ENCODE data around the gene PKD2L2.
A peak's percentile ranks its signal among the peaks of the same experiment; 100 is the strongest.
"Not testable (repeated sequence)": the region's sequence is repeated elsewhere in the genome, so short reads cannot be mapped to it uniquely, and the experiment has no call there.

PKD2L2 gene

GRCh38 chr5:137888863-137889759 lies at the start of gene PKD2L2:
Gene PKD2L2, plus strand, starts transcription at chr5:137889457. Its CDS starts 35 bp downstream, at chr5:137889492.
- DNase-seq: peak; percentile 88 to 91

GRCh38 chr5:137842296-137842695 lies 47.0 kb upstream of the PKD2L2 start:
- DNase-seq: no peak

GRCh38 chr5:137843676-137844299 lies 45.5 kb upstream of the PKD2L2 start:
- DNase-seq: no peak

- no peak for DNase-seq
Measured at GRCh38 chr5:137845472-137845871, 43.8 kb upstream of the PKD2L2 start.

GRCh38 chr5:137847687-137848086 lies 41.6 kb upstream of the PKD2L2 start:
- no peak for DNase-seq

- not testable (repeated sequence) for DNase-seq
Measured at GRCh38 chr5:137853165-137853564, 36.1 kb upstream of the PKD2L2 start.

GRCh38 chr5:137856201-137856600 lies 33.1 kb upstream of the PKD2L2 start:
- no peak for DNase-seq

GRCh38 chr5:137856916-137857862 lies 32.1 kb upstream of the PKD2L2 start:
- DNase-seq: no peak

GRCh38 chr5:137858223-137858916 lies 30.9 kb upstream of the PKD2L2 start:
- no peak for DNase-seq

- DNase-seq: no peak
Measured at GRCh38 chr5:137858954-137859353, 30.3 kb upstream of the PKD2L2 start.

GRCh38 chr5:137862251-137862650 lies 27.0 kb upstream of the PKD2L2 start:
- no peak for DNase-seq

- DNase-seq: not testable (repeated sequence)
Measured at GRCh38 chr5:137863653-137864052, 25.6 kb upstream of the PKD2L2 start.

- no peak for DNase-seq
Measured at GRCh38 chr5:137866541-137867388, 22.5 kb upstream of the PKD2L2 start.

GRCh38 chr5:137867664-137868063 lies 21.6 kb upstream of the PKD2L2 start, which contains the start of gene MYOT:
Gene MYOT, plus strand, starts transcription at chr5:137867860. Its CDS starts 2,792 bp downstream, at chr5:137870652.
- no peak for DNase-seq

- no peak for DNase-seq
Measured at GRCh38 chr5:137870647-137871339, 18.5 kb upstream of the PKD2L2 start.

- DNase-seq: no peak
Measured at GRCh38 chr5:137871571-137871970, 17.7 kb upstream of the PKD2L2 start.

- no peak for DNase-seq
Measured at GRCh38 chr5:137872466-137872865, 16.8 kb upstream of the PKD2L2 start.

- DNase-seq: no peak
Measured at GRCh38 chr5:137876101-137876500, 13.2 kb upstream of the PKD2L2 start.

- no peak for DNase-seq
Measured at GRCh38 chr5:137880313-137880712, 8.9 kb upstream of the PKD2L2 start.

GRCh38 chr5:137887831-137888230 lies 1.4 kb upstream of the PKD2L2 start:
- no peak for DNase-seq

GRCh38 chr5:137888466-137888862 lies 793 bp upstream of the PKD2L2 start:
- DNase-seq: no peak
